Hepatocyte (in vitro differentiated cells): ENCODE results near the gene RADIL.

Source experiments
- EZH2 ChIP-seq: fragments of 200-600 bp; sonication (generic); IDR thresholded peaks from 2 replicates; pipeline ENCODE4 v1.6.1; 2016; ENCODE audit warnings: antibody characterized with exemption, mild to moderate bottlenecking, borderline replicate concordance
- EZH2phosphoT487 ChIP-seq: fragments of 200-600 bp; sonication (generic); IDR thresholded peaks from one replicate; pipeline ENCODE4 v1.6.1; 2018; ENCODE audit warnings: antibody characterized with exemption, mild to moderate bottlenecking, low read depth, moderate library complexity; ENCODE audit not compliant: unreplicated experiment, severe bottlenecking
- TF ChIP-seq, protein P1 (sequence below): fragments of 200-600 bp; sonication (generic); IDR thresholded peaks from 2 replicates; pipeline ENCODE4 v1.5.1; 2016; ENCODE audit warnings: antibody characterized with exemption, mild to moderate bottlenecking; ENCODE audit not compliant: poor library complexity

DNA sequence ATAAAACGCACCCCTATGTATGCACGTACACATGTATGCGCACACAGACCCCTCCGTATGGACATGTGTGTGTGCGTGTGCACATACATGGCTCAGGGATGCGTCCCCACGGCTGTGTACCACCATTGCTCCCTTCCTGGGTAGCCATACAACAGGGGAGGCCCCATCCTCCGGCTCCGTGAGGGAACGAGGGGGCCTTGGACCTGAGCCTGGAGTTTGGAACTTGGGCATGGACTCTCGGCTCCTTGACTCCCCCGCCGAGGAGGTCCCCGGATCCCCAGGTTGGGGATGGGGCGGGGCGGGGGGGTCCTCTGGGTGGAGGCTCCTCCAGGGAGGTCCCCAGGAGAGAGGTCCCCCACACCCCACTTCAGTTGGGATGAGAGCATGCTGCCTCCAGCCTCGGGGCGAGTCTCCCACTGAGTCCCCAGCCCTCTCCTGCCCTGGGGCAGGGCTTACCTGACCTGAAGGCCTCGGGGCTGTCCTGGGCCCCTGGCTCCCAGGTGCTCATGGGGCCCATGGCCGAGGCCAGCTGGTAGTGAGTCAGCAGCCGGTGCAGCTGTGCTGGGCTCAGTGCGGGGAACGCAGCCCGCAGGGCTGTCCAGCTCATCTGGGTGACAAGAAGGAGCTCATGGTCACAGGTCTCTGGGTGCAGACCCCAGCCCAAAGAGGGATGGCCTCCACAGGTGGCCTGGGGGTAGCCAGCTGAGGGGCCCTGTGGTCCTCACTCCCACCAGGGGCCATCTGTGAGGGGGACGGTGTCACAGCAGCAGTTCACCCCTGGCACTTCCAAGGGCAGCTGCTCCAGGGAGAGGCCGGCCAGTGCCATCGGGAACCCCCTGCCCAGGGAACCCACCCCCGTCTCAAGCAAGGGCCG lies 78.2 kb downstream of the RADIL start:
- TF ChIP-seq, protein P1, sequence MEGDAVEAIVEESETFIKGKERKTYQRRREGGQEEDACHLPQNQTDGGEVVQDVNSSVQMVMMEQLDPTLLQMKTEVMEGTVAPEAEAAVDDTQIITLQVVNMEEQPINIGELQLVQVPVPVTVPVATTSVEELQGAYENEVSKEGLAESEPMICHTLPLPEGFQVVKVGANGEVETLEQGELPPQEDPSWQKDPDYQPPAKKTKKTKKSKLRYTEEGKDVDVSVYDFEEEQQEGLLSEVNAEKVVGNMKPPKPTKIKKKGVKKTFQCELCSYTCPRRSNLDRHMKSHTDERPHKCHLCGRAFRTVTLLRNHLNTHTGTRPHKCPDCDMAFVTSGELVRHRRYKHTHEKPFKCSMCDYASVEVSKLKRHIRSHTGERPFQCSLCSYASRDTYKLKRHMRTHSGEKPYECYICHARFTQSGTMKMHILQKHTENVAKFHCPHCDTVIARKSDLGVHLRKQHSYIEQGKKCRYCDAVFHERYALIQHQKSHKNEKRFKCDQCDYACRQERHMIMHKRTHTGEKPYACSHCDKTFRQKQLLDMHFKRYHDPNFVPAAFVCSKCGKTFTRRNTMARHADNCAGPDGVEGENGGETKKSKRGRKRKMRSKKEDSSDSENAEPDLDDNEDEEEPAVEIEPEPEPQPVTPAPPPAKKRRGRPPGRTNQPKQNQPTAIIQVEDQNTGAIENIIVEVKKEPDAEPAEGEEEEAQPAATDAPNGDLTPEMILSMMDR = no peak
- no peak for TF ChIP-seq EZH2phosphoT487
- no peak for TF ChIP-seq EZH2
